ENCODE data around the gene SKAP1.

DNA sequence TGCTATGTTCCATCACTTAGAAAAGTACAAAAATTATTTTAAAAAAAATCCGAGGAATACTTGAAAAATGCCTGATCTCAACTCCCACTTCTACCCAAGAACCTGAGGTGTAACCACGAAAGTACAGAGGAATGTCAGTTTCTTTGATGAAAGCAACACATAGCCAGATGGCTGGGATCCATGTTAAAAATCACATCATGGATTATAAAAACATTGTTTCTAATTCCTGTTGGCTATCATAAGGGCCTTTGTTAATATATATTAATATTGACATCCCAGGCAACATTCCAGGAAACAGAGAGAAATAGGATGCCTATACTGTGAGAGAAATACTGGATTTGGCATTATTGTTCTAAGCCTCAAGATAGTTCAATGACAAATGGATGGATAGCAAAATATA, 115.3 kb downstream of the SKAP1 start:
- TF ChIP-seq ZFP30 (CRISPR knock-in tag; IDR thresholded peaks at IDR 0.05) (no peak), ZC3H10 (CRISPR knock-in tag; IDR thresholded peaks at IDR 0.05) (no peak)
- TF ChIP-seq, protein P1, sequence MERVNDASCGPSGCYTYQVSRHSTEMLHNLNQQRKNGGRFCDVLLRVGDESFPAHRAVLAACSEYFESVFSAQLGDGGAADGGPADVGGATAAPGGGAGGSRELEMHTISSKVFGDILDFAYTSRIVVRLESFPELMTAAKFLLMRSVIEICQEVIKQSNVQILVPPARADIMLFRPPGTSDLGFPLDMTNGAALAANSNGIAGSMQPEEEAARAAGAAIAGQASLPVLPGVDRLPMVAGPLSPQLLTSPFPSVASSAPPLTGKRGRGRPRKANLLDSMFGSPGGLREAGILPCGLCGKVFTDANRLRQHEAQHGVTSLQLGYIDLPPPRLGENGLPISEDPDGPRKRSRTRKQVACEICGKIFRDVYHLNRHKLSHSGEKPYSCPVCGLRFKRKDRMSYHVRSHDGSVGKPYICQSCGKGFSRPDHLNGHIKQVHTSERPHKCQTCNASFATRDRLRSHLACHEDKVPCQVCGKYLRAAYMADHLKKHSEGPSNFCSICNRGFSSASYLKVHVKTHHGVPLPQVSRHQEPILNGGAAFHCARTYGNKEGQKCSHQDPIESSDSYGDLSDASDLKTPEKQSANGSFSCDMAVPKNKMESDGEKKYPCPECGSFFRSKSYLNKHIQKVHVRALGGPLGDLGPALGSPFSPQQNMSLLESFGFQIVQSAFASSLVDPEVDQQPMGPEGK (CRISPR knock-in tag; IDR thresholded peaks at IDR 0.05; ENCODE audit: borderline replicate concordance), result no peak
- TF ChIP-seq, protein P2, sequence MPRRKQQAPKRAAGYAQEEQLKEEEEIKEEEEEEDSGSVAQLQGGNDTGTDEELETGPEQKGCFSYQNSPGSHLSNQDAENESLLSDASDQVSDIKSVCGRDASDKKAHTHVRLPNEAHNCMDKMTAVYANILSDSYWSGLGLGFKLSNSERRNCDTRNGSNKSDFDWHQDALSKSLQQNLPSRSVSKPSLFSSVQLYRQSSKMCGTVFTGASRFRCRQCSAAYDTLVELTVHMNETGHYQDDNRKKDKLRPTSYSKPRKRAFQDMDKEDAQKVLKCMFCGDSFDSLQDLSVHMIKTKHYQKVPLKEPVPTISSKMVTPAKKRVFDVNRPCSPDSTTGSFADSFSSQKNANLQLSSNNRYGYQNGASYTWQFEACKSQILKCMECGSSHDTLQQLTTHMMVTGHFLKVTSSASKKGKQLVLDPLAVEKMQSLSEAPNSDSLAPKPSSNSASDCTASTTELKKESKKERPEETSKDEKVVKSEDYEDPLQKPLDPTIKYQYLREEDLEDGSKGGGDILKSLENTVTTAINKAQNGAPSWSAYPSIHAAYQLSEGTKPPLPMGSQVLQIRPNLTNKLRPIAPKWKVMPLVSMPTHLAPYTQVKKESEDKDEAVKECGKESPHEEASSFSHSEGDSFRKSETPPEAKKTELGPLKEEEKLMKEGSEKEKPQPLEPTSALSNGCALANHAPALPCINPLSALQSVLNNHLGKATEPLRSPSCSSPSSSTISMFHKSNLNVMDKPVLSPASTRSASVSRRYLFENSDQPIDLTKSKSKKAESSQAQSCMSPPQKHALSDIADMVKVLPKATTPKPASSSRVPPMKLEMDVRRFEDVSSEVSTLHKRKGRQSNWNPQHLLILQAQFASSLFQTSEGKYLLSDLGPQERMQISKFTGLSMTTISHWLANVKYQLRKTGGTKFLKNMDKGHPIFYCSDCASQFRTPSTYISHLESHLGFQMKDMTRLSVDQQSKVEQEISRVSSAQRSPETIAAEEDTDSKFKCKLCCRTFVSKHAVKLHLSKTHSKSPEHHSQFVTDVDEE (CRISPR knock-in tag; IDR thresholded peaks at IDR 0.05), result no peak
- TF ChIP-seq, protein P3, sequence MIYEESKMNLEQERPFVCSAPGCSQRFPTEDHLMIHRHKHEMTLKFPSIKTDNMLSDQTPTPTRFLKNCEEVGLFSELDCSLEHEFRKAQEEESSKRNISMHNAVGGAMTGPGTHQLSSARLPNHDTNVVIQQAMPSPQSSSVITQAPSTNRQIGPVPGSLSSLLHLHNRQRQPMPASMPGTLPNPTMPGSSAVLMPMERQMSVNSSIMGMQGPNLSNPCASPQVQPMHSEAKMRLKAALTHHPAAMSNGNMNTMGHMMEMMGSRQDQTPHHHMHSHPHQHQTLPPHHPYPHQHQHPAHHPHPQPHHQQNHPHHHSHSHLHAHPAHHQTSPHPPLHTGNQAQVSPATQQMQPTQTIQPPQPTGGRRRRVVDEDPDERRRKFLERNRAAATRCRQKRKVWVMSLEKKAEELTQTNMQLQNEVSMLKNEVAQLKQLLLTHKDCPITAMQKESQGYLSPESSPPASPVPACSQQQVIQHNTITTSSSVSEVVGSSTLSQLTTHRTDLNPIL (CRISPR knock-in tag; IDR thresholded peaks at IDR 0.05; ENCODE audit: low read depth), result no peak

Data from SK-N-SH treated with all-trans-retinoic acid at 6 μM for 48 hours (cell line).